Measurements from ENCODE around the gene KCNK5. TPM values are rescaled to one million over a fixed set of nuclear protein-coding genes. Genes with fewer than 3 reads are reported as not detected.

The KCNK5 gene
- total RNA-seq, 4 donors from 2014 or later = 6.2 to 9.2 (median 7.4) TPM

- H3K4me1 ChIP-seq = peaks cover 11 to 16% (median 14%) of the 10 kb centered on the region in 4 donors
- peak overlapping the region in 1 of 4 donors; percentile 6 for H3K27ac ChIP-seq (replicated peaks in 1 of 4)
- intact Hi-C loops (cut with DNase I) = no loop called here
- H3K4me3 ChIP-seq = peak overlapping the region in 2 of 4 donors; percentile 60 to 69
- WGBS = 73% methylated on average over 5 of the region's 5 CpGs
- TF ChIP-seq CTCF (IDR thresholded peaks at IDR 0.05) (no peak), POLR2A (IDR thresholded peaks at IDR 0.05; ENCODE audit: low read depth) (no peak), POLR2AphosphoS5 (IDR thresholded peaks at IDR 0.05) (no peak), EP300 (IDR thresholded peaks at IDR 0.05) (no peak)
- no peaks in the 10 kb centered on the region for H3K9me3 ChIP-seq
- DNase-seq (ENCODE audit: extremely low spot score) = no peak
- H3K27me3 ChIP-seq = peaks cover 4 to 53% (median 19%) of the 10 kb centered on the region in 4 donors
- no peaks in the 10 kb centered on the region for H3K36me3 ChIP-seq
Observed at GRCh38 chr6:39224523-39225182, 4.6 kb downstream of the KCNK5 start.

- no peak overlapping the region for H3K27ac ChIP-seq (replicated peaks in 1 of 4)
- no peak for TF ChIP-seq POLR2AphosphoS5 (IDR thresholded peaks at IDR 0.05)
- no peak for TF ChIP-seq POLR2A (IDR thresholded peaks at IDR 0.05; ENCODE audit: low read depth)
- TF ChIP-seq EP300 (IDR thresholded peaks at IDR 0.05) = no peak
- no peak for TF ChIP-seq CTCF (IDR thresholded peaks at IDR 0.05)
- 77% methylated on average over 2 of the region's 2 CpGs for WGBS
- peaks cover 0 to 47% (median 17%) of the 10 kb centered on the region in 4 donors for H3K27me3 ChIP-seq
- intact Hi-C loops (cut with DNase I) = no loop called here
- peaks cover 5 to 10% (median 8%) of the 10 kb centered on the region in 4 donors for H3K4me1 ChIP-seq
- H3K9me3 ChIP-seq = no peaks in the 10 kb centered on the region
- DNase-seq (ENCODE audit: extremely low spot score) = no peak
- H3K4me3 ChIP-seq = no peak overlapping the region
- H3K36me3 ChIP-seq = no peaks in the 10 kb centered on the region
Observed at GRCh38 chr6:39224011-39224410, 5.3 kb downstream of the KCNK5 start.

GRCh38 chr6:39223555-39223954 is 5.7 kb downstream of the KCNK5 start:
- TF ChIP-seq CTCF (IDR thresholded peaks at IDR 0.05) (no peak), POLR2A (IDR thresholded peaks at IDR 0.05; ENCODE audit: low read depth) (no peak), POLR2AphosphoS5 (IDR thresholded peaks at IDR 0.05) (no peak)
- peaks cover 0 to 42% (median 13%) of the 10 kb centered on the region in 4 donors for H3K27me3 ChIP-seq
- intact Hi-C loops (cut with DNase I) = no loop called here
- H3K27ac ChIP-seq (replicated peaks in 1 of 4) = no peak overlapping the region
- no peak overlapping the region for H3K4me3 ChIP-seq
- H3K36me3 ChIP-seq = no peaks in the 10 kb centered on the region
- H3K9me3 ChIP-seq = no peaks in the 10 kb centered on the region
- DNase-seq (ENCODE audit: extremely low spot score) = no peak
- peaks cover under 1 to 5% (median 3%) of the 10 kb centered on the region in 4 donors for H3K4me1 ChIP-seq
- WGBS = 34% methylated on average over 3 of the region's 3 CpGs

- peaks cover 0 to under 1% (median 0%) of the 10 kb centered on the region in 4 donors for H3K4me1 ChIP-seq
- H3K27ac ChIP-seq (replicated peaks in 1 of 4) = no peak overlapping the region
- H3K36me3 ChIP-seq = no peaks in the 10 kb centered on the region
- intact Hi-C loops (cut with DNase I) = no loop called here
- peaks cover 0 to 37% (median 8%) of the 10 kb centered on the region in 4 donors for H3K27me3 ChIP-seq
- no peak for DNase-seq (ENCODE audit: extremely low spot score)
- TF ChIP-seq POLR2A (IDR thresholded peaks at IDR 0.05; ENCODE audit: low read depth) (no peak), CTCF (IDR thresholded peaks at IDR 0.05) (no peak), POLR2AphosphoS5 (IDR thresholded peaks at IDR 0.05) (no peak), EP300 (IDR thresholded peaks at IDR 0.05) (no peak)
- 93% methylated on average over 5 of the region's 5 CpGs for WGBS
- no peak overlapping the region for H3K4me3 ChIP-seq
- no peaks in the 10 kb centered on the region for H3K9me3 ChIP-seq
Observed at GRCh38 chr6:39223061-39223460, 6.2 kb downstream of the KCNK5 start.
